Stimulated activated CD8-positive, alpha-beta memory T cell treated with anti-CD3 and anti-CD28 coated beads, Interleukin-12 subunit alpha, Interleukin-12 subunit beta, amount 100 ng/mL, for 4 hours (primary cell): Measurements from ENCODE around the gene ADO.

ENCODE experiments used
- DNase-seq: peaks from one replicate; pipeline ENCODE4 v3.0.0-alpha.2; 2020; ENCODE audit warnings: low read depth

The ADO gene

GRCh38 chr10:62792261-62792660 is 12.3 kb upstream of the ADO start:
- no peak for DNase-seq

GRCh38 chr10:62794306-62794705 is 10.2 kb upstream of the ADO start:
- no peak for DNase-seq

GRCh38 chr10:62795100-62795499 is 9.4 kb upstream of the ADO start:
- DNase-seq, result no peak

GRCh38 chr10:62795762-62796161 is 8.8 kb upstream of the ADO start:
- DNase-seq, result no peak

GRCh38 chr10:62796896-62797295 is 7.6 kb upstream of the ADO start:
- DNase-seq, result no peak

- no peak for DNase-seq
Measured at GRCh38 chr10:62801871-62802270, 2.6 kb upstream of the ADO start.

GRCh38 chr10:62803724-62804355 is 680 bp upstream of the ADO start:
- DNase-seq, result no peak

- DNase-seq, result no peak
Measured at GRCh38 chr10:62805231-62806099, 945 bp downstream of the ADO start.

- DNase-seq, result no peak
Measured at GRCh38 chr10:62806251-62806650, 1.7 kb downstream of the ADO start.

GRCh38 chr10:62810156-62810902 is 5.8 kb downstream of the ADO start:
- no peak for DNase-seq

GRCh38 chr10:62811159-62811875 is 6.8 kb downstream of the ADO start:
- DNase-seq, result peak; percentile 54

GRCh38 chr10:62812672-62813439 is 8.3 kb downstream of the ADO start:
- DNase-seq, result no peak

GRCh38 chr10:62813453-62813852 is 8.9 kb downstream of the ADO start:
- no peak for DNase-seq

GRCh38 chr10:62813981-62814380 is 9.5 kb downstream of the ADO start:
- no peak for DNase-seq

- no peak for DNase-seq
Measured at GRCh38 chr10:62814756-62815380, 10.3 kb downstream of the ADO start.

- peak; percentile 44 for DNase-seq
Measured at GRCh38 chr10:62815381-62816075, 11.0 kb downstream of the ADO start.

- DNase-seq, result no peak
Measured at GRCh38 chr10:62816076-62816330, 11.5 kb downstream of the ADO start.

GRCh38 chr10:62816331-62817120 is 12.0 kb downstream of the ADO start, which contains the start of gene EGR2:
Gene EGR2 (minus strand): TSS chr10:62816366. CDS start chr10:62816029, 337 bp downstream.
- peak; percentile 91 for DNase-seq

GRCh38 chr10:62817121-62817765 is 12.7 kb downstream of the ADO start:
- DNase-seq, result peak; percentile 62
